Activated CD8-positive, alpha-beta T cell treated with anti-CD3 and anti-CD28 coated beads for 36 hours (primary cell): Measurements from ENCODE around the gene TMEM63B. TPM values are rescaled to one million over a fixed set of nuclear protein-coding genes. Genes with fewer than 3 reads are reported as not detected.
"Not testable (repeated sequence)": the region's sequence is repeated elsewhere in the genome, so short reads cannot be mapped to it uniquely, and the experiment has no call there.

ENCODE experiments used
- ATAC-seq: fragments of 200-7000 bp; cut with Tn5 transposase; one replicate; pipeline ENCODE4 v1.10.0; 2021; ENCODE audit warnings: mild to moderate bottlenecking, moderate library complexity
- CTCF ChIA-PET: fragments of 350-600 bp; sonication (Branson Sonifier 250); formaldehyde crosslinking; loops from one replicate; lab custom pipeline; 2021; ENCODE audit warnings: antibody characterized with exemption; lab: Charles Lee
- POLR2A ChIA-PET: fragments of 350-600 bp; sonication (Branson Sonifier 250); formaldehyde crosslinking; loops from one replicate; lab custom pipeline; 2021; ENCODE audit warnings: antibody characterized with exemption; lab: Charles Lee
- DNase-seq: peaks from one replicate; pipeline ENCODE4 v3.0.0-alpha.2; 2020
- H3K27ac Mint-ChIP-seq: one replicate; pipeline ENCODE4 v1.8.0; 2021; ENCODE audit warnings: mild to moderate bottlenecking, mixed read lengths
- H3K27me3 Mint-ChIP-seq: one replicate; pipeline ENCODE4 v1.8.0; 2021; ENCODE audit warnings: mixed read lengths
- H3K36me3 Mint-ChIP-seq: one replicate; pipeline ENCODE4 v1.8.0; 2021; ENCODE audit warnings: low read depth, mixed read lengths
- H3K4me1 Mint-ChIP-seq: one replicate; pipeline ENCODE4 v1.8.0; 2021; ENCODE audit warnings: low read depth, mixed read lengths
- H3K4me3 Mint-ChIP-seq: one replicate; pipeline ENCODE4 v1.8.0; 2021; ENCODE audit warnings: mild to moderate bottlenecking, moderate library complexity, mixed read lengths
- H3K9me3 Mint-ChIP-seq: one replicate; pipeline ENCODE4 v1.8.0; 2021; ENCODE audit warnings: mixed read lengths
- CTCF ChIP-seq: fragments of 200-600 bp; IDR thresholded peaks from one replicate; pipeline ENCODE4 v1.8.0; 2022; ENCODE audit warnings: antibody characterized with exemption, mild to moderate bottlenecking
- intact Hi-C: fragments of 100-400 bp; cut with micrococcal nuclease; formaldehyde crosslinking; loops from one replicate; pipeline ENCODE4 v1.10.0; 2022
- total RNA-seq, 2 experiments: library from RNA; stranded (reverse); gene quantifications; one replicate each; pipeline ENCODE4 v1.2.3, GENCODE V29; 2021

TMEM63B gene
- total RNA-seq, 2 experiments from 2014 or later: 9.1 to 12.9 TPM

- intact Hi-C loops: no loop called here
- ATAC-seq: no peak
- no peaks in the 10 kb centered on the region for H3K9me3 Mint-ChIP-seq
- ChIA-PET POLR2A (no interaction called here), CTCF (interaction anchor here (1.1 kb wide), 1 partner anchor 10 kb away, joined by 5 read pairs; no protein-coding TSS in a partner anchor)
- H3K4me3 Mint-ChIP-seq: no peak overlapping the region
- H3K4me1 Mint-ChIP-seq: peaks cover 13% of the 10 kb centered on the region
- H3K27ac Mint-ChIP-seq: no peak overlapping the region
- no peaks in the 10 kb centered on the region for H3K36me3 Mint-ChIP-seq
- no peak for DNase-seq
- H3K27me3 Mint-ChIP-seq: no peaks in the 10 kb centered on the region
- no peak for TF ChIP-seq CTCF
Measured at GRCh38 chr6:44182911-44183390, 55.6 kb downstream of the TMEM63B start.

DNA sequence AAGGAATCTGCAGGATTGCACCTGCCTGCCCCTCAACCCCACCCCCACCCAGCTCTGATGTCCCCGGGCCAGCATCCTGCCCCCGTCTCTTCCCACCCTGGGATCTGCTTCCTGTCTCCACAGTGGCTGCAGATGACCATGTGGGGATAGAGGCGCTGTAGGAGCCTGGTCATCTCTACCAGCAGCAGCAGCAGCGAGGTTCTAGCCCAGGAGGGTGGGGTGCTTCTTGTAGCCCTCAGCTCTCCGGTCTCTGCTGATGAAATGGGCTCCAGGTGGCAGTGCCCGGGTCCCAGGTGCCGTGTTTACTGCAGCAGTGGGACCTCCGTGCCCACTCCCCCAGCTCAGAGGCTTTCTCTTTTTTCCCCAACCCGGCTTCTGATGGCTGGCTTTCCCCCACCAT lies 56.4 kb downstream of the TMEM63B start:
- Mint-ChIP-seq H3K27ac (no peak overlapping the region), H3K4me3 (no peak overlapping the region), H3K9me3 (no peaks in the 10 kb centered on the region), H3K27me3 (no peaks in the 10 kb centered on the region), H3K36me3 (no peaks in the 10 kb centered on the region), H3K4me1 (peaks cover 13% of the 10 kb centered on the region)
- DNase-seq: no peak
- no peak for ATAC-seq
- ChIA-PET POLR2A (no interaction called here), CTCF (no interaction called here)
- intact Hi-C loops: no loop called here
- no peak for TF ChIP-seq CTCF

- ChIA-PET CTCF (interaction anchor here (1.0 to 4.1 kb wide), 6 partner anchors 13 to 89 kb away, joined by 3 to 15 read pairs (median 4); no protein-coding TSS in a partner anchor), POLR2A (interaction anchor here (0.6 to 1.7 kb wide), 4 partner anchors 8 to 62 kb away, joined by 3 to 9 read pairs (median 3); partner anchors contain the start of gene HSP90AB1)
- H3K27me3 Mint-ChIP-seq, H3K36me3 Mint-ChIP-seq, H3K9me3 Mint-ChIP-seq, ATAC-seq, intact Hi-C loops, H3K4me3 Mint-ChIP-seq, H3K27ac Mint-ChIP-seq, DNase-seq: not testable (repeated sequence)
- peaks cover 17% of the 10 kb centered on the region for H3K4me1 Mint-ChIP-seq
Measured at GRCh38 chr6:44185356-44185755, 58.0 kb downstream of the TMEM63B start.

DNA sequence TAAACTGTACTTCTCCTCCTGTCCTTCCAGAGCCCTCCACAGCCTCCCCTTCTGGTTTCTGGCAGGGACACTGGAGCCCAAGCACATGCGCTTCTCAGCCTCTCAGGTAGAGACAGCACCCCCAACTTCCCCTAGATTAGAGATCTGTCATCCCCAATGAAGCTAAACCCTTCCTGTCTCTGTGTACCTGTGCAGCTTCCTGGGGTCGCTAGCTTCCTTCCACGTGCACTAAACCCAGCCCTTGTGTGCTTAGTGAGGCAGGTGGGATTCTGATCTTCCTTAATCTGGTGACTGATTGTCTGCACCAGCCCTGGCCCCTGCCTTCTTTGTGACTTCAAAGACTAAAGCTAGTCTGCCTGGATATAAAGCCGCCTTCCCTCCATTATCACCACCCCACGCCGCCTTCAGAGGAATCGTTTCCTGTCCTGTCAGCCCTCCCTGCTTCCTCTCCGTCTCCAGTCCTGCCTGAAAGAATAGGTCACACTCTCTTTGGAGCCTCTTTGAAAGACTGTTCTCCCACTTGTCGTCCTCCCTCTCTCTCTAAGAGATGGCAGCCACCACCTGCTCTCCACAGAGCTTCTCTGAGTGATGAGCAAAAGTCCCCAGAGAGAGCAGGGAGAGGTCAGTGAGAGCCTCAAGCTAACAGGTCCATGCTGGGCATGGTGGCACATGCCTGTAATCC lies 58.7 kb downstream of the TMEM63B start:
- no peak for TF ChIP-seq CTCF
- Mint-ChIP-seq H3K9me3 (no peaks in the 10 kb centered on the region), H3K36me3 (no peaks in the 10 kb centered on the region), H3K4me3 (no peak overlapping the region), H3K27ac (peak overlapping the region; percentile 75), H3K27me3 (no peaks in the 10 kb centered on the region), H3K4me1 (peaks cover 17% of the 10 kb centered on the region)
- CTCF ChIA-PET: interaction anchor here (1.0 to 4.1 kb wide), 7 partner anchors 13 to 90 kb away, joined by 3 to 15 read pairs (median 5); partner anchors contain the start of gene SLC35B2
- ATAC-seq (peak; percentile 71), DNase-seq (no peak)
- POLR2A ChIA-PET: interaction anchor here (0.6 to 1.7 kb wide), 4 partner anchors 9 to 61 kb away, joined by 3 to 9 read pairs (median 3); partner anchors contain the start of gene HSP90AB1
- intact Hi-C loops: no loop called here

- ATAC-seq: no peak
- Mint-ChIP-seq H3K9me3 (no peaks in the 10 kb centered on the region), H3K27ac (no peak overlapping the region), H3K27me3 (no peaks in the 10 kb centered on the region), H3K4me1 (peaks cover 17% of the 10 kb centered on the region), H3K36me3 (no peaks in the 10 kb centered on the region), H3K4me3 (no peak overlapping the region)
- TF ChIP-seq CTCF: no peak
- no peak for DNase-seq
- POLR2A ChIA-PET: interaction anchor here (1.7 kb wide), 1 partner anchor 60 kb away, joined by 9 read pairs; the partner anchor contains the start of gene HSP90AB1
- CTCF ChIA-PET: interaction anchor here (1.0 to 4.1 kb wide), 7 partner anchors 14 to 90 kb away, joined by 3 to 15 read pairs (median 5); partner anchors contain the start of gene SLC35B2
- intact Hi-C loops: no loop called here
Measured at GRCh38 chr6:44186635-44187025, 59.3 kb downstream of the TMEM63B start.
